ENCODE data around the gene SMARCC2.
"Not testable (repeated sequence)": the region's sequence is repeated elsewhere in the genome, so short reads cannot be mapped to it uniquely, and the experiment has no call there.

The SMARCC2 gene

DNA sequence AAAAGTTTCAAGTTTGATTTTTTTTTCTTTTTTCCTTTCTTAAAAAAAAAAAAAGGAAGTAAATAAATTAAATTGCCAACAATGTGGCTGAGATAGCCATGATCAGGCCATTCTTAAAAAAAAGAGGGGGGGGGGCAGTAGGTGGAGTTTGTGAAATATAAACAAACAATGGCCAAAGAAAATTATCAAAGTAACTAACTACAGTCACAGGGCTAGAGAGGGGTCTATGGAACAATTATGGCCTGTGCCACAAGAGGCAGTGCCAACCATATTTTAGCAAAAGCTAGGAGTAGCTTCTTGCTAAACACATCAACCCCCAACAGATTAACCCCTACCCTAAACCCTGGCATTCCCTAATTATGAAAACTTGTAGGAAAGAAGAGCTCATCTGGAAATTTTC, 16.2 kb upstream of the SMARCC2 start:
- no peaks in the 10 kb centered on the region for H3K9me3 ChIP-seq (ENCODE audit: control insufficient read depth, low read depth, low read length)
- H3K4me1 ChIP-seq (ENCODE audit: control insufficient read depth, low read depth, low read length): no peaks in the 10 kb centered on the region
- no peak overlapping the region for H3K4me3 ChIP-seq (ENCODE audit: low read length)
- H3K27ac ChIP-seq (ENCODE audit: low read length): no peak overlapping the region
- H3K9ac ChIP-seq (ENCODE audit: low read length): no peak overlapping the region
- H3K27me3 ChIP-seq (ENCODE audit: control insufficient read depth, insufficient read depth, low read length): no peaks in the 10 kb centered on the region
- peaks cover 45% of the 10 kb centered on the region for H3K36me3 ChIP-seq (ENCODE audit: control insufficient read depth, low read depth, low read length)

DNA sequence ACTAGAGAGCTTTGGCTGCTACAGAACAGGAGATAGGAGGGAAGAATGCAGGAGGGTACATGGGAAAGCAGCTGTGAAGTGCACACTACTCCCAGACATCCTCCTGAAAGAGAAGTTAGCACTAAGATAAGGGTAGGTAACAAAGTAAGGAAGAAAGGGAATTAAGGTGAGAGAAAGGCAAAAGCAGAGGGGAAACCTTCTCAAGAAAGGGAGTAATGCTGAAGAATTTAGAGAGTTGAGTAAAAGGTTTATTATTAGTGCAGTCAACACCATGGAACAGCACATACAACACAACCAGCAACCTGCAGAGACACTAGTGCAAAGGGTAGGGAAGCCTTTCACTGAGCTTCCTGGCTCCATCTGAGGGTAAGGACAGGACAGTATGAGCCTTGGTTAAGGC, 15.0 kb upstream of the SMARCC2 start:
- Histone ChIP-seq H3K27me3 (ENCODE audit: control insufficient read depth, insufficient read depth, low read length) (no peaks in the 10 kb centered on the region), H3K4me3 (ENCODE audit: low read length) (no peak overlapping the region), H3K4me1 (ENCODE audit: control insufficient read depth, low read depth, low read length) (no peaks in the 10 kb centered on the region), H3K36me3 (ENCODE audit: control insufficient read depth, low read depth, low read length) (peaks cover 36% of the 10 kb centered on the region), H3K9ac (ENCODE audit: low read length) (no peak overlapping the region), H3K9me3 (ENCODE audit: control insufficient read depth, low read depth, low read length) (no peaks in the 10 kb centered on the region), H3K27ac (ENCODE audit: low read length) (no peak overlapping the region)

DNA sequence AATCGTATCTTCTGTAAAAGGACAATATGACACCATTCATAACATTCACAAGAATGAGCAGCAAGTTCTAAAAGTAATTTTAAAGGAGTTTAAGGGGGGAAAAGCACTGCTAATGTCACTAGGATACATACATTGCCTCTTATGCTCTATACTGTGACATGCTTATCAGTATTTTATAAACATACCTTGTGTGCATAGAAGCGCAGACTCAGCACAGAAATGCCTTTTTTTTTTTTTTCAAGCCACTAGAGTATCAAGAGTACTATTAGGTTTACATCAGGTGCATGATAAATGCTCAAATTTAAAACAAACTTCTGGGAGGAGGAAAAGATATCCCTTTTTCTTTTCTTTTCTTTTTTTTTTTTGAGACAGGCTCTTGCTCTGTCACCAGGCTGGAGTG, 13.6 kb upstream of the SMARCC2 start:
- no peak overlapping the region for H3K9ac ChIP-seq (ENCODE audit: low read length)
- no peaks in the 10 kb centered on the region for H3K9me3 ChIP-seq (ENCODE audit: control insufficient read depth, low read depth, low read length)
- H3K27ac ChIP-seq (ENCODE audit: low read length): no peak overlapping the region
- H3K4me1 ChIP-seq (ENCODE audit: control insufficient read depth, low read depth, low read length): no peaks in the 10 kb centered on the region
- H3K27me3 ChIP-seq (ENCODE audit: control insufficient read depth, insufficient read depth, low read length): no peaks in the 10 kb centered on the region
- peaks cover 32% of the 10 kb centered on the region for H3K36me3 ChIP-seq (ENCODE audit: control insufficient read depth, low read depth, low read length)
- no peak overlapping the region for H3K4me3 ChIP-seq (ENCODE audit: low read length)

DNA sequence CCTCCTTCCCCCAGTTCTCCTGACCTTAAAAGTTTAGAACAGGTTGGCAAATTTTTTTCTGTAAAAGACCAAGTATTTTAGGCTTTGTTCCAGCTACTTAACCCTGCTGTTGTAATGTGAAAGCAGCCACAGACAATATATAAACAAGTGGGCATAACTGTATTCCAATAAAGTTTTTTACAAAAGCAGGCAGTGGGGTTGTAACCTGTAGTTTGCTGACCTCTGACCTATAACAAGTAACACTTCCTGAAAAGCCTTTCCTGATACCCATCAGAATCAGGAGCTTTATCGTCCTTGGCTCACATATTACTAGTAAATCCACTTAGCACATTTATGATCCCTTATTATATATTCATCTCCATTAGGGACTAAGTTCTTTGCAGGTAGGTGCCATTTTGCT, 13.1 kb upstream of the SMARCC2 start:
- no peak overlapping the region for H3K4me3 ChIP-seq (ENCODE audit: low read length)
- H3K9me3 ChIP-seq (ENCODE audit: control insufficient read depth, low read depth, low read length): no peaks in the 10 kb centered on the region
- H3K27ac ChIP-seq (ENCODE audit: low read length): no peak overlapping the region

DNA sequence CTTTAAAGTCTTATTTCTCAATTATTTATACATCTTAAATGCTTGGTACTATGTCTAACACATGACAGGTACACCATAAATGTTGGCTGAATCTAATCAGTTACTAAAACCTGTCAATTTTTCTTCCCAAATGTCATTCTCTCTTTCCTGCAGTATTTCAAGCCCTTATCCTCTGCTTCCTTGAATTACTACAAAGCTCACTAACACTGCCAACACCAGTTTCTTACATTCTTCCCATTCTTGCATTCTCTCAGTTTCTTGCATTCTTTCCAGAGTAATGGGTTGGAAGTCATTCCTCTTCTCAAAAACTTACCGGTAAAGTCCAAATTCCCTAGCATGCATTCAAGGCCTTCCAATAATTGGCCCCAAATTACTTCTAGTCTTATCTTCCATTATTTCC, 9.6 kb upstream of the SMARCC2 start:
- Histone ChIP-seq H3K9me3 (ENCODE audit: control insufficient read depth, low read depth, low read length) (no peaks in the 10 kb centered on the region), H3K27ac (ENCODE audit: low read length) (no peak overlapping the region), H3K9ac (ENCODE audit: low read length) (no peak overlapping the region), H3K27me3 (ENCODE audit: control insufficient read depth, insufficient read depth, low read length) (no peaks in the 10 kb centered on the region), H3K4me1 (ENCODE audit: control insufficient read depth, low read depth, low read length) (no peaks in the 10 kb centered on the region), H3K36me3 (ENCODE audit: control insufficient read depth, low read depth, low read length) (no peaks in the 10 kb centered on the region), H3K4me3 (ENCODE audit: low read length) (no peak overlapping the region)

More for the DNA sequence above, 13.1 kb upstream of the SMARCC2 start:
- Histone ChIP-seq H3K4me1 (ENCODE audit: control insufficient read depth, low read depth, low read length) (no peaks in the 10 kb centered on the region), H3K9ac (ENCODE audit: low read length) (no peak overlapping the region), H3K27me3 (ENCODE audit: control insufficient read depth, insufficient read depth, low read length) (no peaks in the 10 kb centered on the region), H3K36me3 (ENCODE audit: control insufficient read depth, low read depth, low read length) (peaks cover 27% of the 10 kb centered on the region)

DNA sequence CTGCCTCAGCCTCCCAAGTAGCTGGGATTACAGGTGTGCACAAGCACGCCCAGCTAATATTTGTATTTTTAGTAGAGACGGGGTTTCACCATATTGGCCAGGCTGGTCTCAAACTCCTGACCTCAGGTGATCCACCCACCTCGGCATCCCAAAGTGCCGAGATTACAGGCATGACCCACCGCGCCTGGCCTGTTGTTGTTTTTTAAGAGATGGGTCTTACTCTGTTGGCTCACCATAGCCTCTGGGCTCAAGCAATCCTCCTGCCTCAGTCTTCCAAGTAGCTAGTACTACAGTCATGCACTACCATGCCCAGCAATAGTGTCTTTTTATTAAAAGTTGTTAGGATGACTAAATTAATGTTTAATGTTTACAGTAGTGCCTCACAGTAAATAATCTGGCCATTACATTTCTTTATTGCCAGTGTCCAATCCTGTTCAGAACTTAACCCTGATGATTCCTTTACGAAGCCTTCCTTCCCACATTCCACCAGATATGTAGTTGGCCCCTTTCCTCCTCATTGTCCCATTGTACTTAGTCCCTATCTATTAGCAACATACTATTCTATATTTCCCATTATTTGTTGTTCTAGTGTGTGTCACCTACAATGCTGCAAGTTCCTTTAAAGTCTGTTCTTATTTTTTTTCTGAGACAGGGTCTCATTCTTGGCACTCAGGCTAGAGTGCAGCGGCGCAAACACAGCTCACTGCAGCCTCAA, 8.8 kb upstream of the SMARCC2 start:
- no peaks in the 10 kb centered on the region for H3K4me1 ChIP-seq (ENCODE audit: control insufficient read depth, low read depth, low read length)
- H3K9me3 ChIP-seq (ENCODE audit: control insufficient read depth, low read depth, low read length): no peaks in the 10 kb centered on the region
- no peak overlapping the region for H3K9ac ChIP-seq (ENCODE audit: low read length)
- H3K27me3 ChIP-seq (ENCODE audit: control insufficient read depth, insufficient read depth, low read length): no peaks in the 10 kb centered on the region
- no peak overlapping the region for H3K4me3 ChIP-seq (ENCODE audit: low read length)
- no peaks in the 10 kb centered on the region for H3K36me3 ChIP-seq (ENCODE audit: control insufficient read depth, low read depth, low read length)
- no peak overlapping the region for H3K27ac ChIP-seq (ENCODE audit: low read length)

- not testable (repeated sequence) for H3K4me3 ChIP-seq (ENCODE audit: low read length); H3K27me3 ChIP-seq (ENCODE audit: control insufficient read depth, insufficient read depth, low read length); H3K9me3 ChIP-seq (ENCODE audit: control insufficient read depth, low read depth, low read length); H3K4me1 ChIP-seq (ENCODE audit: control insufficient read depth, low read depth, low read length); H3K27ac ChIP-seq (ENCODE audit: low read length); H3K36me3 ChIP-seq (ENCODE audit: control insufficient read depth, low read depth, low read length); H3K9ac ChIP-seq (ENCODE audit: low read length)
Observed at GRCh38 chr12:56196818-56197550, 7.7 kb upstream of the SMARCC2 start.

- Histone ChIP-seq H3K4me1 (ENCODE audit: control insufficient read depth, low read depth, low read length) (peaks cover 4% of the 10 kb centered on the region), H3K4me3 (ENCODE audit: low read length) (no peak overlapping the region)
Observed at GRCh38 chr12:56193025-56193578, 3.8 kb upstream of the SMARCC2 start.

DNA sequence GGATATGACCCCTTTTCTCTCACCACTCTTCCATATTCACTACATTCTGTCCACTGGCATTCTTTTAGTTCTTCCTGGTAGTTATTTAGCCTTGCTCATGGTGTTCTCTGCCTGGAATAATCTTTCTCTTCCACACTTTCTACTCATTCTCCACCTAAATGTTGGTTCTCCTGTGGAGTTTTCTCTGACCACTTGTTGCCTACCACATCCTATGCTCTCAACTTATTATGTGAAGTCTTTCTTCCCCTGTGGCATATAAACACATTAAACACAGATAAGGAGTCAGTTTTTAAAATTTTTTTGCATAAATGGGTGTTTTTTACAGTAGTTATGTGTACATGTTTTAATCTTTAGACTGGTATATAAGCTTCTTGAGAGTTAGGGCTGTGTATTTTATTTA, 3.3 kb upstream of the SMARCC2 start:
- no peaks in the 10 kb centered on the region for H3K9me3 ChIP-seq (ENCODE audit: control insufficient read depth, low read depth, low read length)
- no peaks in the 10 kb centered on the region for H3K27me3 ChIP-seq (ENCODE audit: control insufficient read depth, insufficient read depth, low read length)
- H3K9ac ChIP-seq (ENCODE audit: low read length): no peak overlapping the region
- H3K4me3 ChIP-seq (ENCODE audit: low read length): no peak overlapping the region
- H3K4me1 ChIP-seq (ENCODE audit: control insufficient read depth, low read depth, low read length): peaks cover 8% of the 10 kb centered on the region
- H3K36me3 ChIP-seq (ENCODE audit: control insufficient read depth, low read depth, low read length): no peaks in the 10 kb centered on the region
- no peak overlapping the region for H3K27ac ChIP-seq (ENCODE audit: low read length)

More at GRCh38 chr12:56193025-56193578, 3.8 kb upstream of the SMARCC2 start:
- H3K9me3 ChIP-seq (ENCODE audit: control insufficient read depth, low read depth, low read length): no peaks in the 10 kb centered on the region
- no peaks in the 10 kb centered on the region for H3K36me3 ChIP-seq (ENCODE audit: control insufficient read depth, low read depth, low read length)
- H3K9ac ChIP-seq (ENCODE audit: low read length): no peak overlapping the region
- H3K27me3 ChIP-seq (ENCODE audit: control insufficient read depth, insufficient read depth, low read length): no peaks in the 10 kb centered on the region
- H3K27ac ChIP-seq (ENCODE audit: low read length): no peak overlapping the region

- Histone ChIP-seq H3K27me3 (ENCODE audit: control insufficient read depth, insufficient read depth, low read length) (no peaks in the 10 kb centered on the region), H3K9ac (ENCODE audit: low read length) (peak overlapping the region; percentile 94), H3K9me3 (ENCODE audit: control insufficient read depth, low read depth, low read length) (no peaks in the 10 kb centered on the region), H3K4me1 (ENCODE audit: control insufficient read depth, low read depth, low read length) (peaks cover 9% of the 10 kb centered on the region), H3K4me3 (ENCODE audit: low read length) (peak overlapping the region; percentile 100), H3K36me3 (ENCODE audit: control insufficient read depth, low read depth, low read length) (peaks cover 10% of the 10 kb centered on the region), H3K27ac (ENCODE audit: low read length) (no peak overlapping the region)
Observed at GRCh38 chr12:56190695-56191155, 1.4 kb upstream of the SMARCC2 start.

DNA sequence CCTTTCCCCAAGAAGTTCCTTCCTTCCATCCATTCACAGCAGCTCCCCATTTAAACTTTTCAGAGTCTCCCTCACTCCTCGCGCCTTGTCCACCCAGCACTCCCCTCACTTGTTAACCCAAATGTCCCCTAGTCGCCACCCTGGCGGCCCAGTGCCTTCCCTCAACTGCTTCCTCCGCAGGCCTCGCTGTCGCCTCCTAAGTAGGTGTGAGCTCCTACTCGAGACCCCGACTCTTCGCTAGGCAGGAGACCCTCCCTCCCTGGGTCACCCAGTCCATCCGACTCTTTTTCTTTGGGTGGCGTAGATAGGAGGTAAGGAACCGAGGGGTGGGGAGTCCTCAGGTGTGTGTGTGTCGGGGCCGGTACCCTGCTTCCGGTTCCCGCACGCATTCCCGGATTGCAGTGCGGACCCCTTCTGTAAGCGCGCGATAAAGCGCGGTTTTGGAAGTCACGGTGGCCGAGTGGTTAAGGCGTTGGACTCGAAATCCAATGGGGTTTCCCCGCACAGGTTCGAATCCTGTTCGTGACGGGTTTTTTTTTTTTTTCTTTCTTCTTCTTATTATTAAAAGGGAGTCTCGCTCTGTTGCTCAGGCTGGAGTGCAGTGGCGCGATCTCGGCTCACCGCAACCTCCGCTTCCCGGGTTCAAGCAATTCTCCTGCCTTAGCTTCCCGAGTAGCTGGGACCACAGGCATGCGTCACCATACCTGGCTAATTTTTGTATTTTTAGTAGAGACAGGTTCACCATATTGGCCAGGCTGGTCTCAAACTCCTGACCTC, 823 bp upstream of the SMARCC2 start:
- no peaks in the 10 kb centered on the region for H3K27me3 ChIP-seq (ENCODE audit: control insufficient read depth, insufficient read depth, low read length)
- peak overlapping the region; percentile 100 for H3K4me3 ChIP-seq (ENCODE audit: low read length)
- H3K27ac ChIP-seq (ENCODE audit: low read length): peak overlapping the region; percentile 92
- H3K4me1 ChIP-seq (ENCODE audit: control insufficient read depth, low read depth, low read length): peaks cover 9% of the 10 kb centered on the region
- H3K9me3 ChIP-seq (ENCODE audit: control insufficient read depth, low read depth, low read length): no peaks in the 10 kb centered on the region
- H3K9ac ChIP-seq (ENCODE audit: low read length): peak overlapping the region; percentile 94
- peaks cover 14% of the 10 kb centered on the region for H3K36me3 ChIP-seq (ENCODE audit: control insufficient read depth, low read depth, low read length)

All from iPS-18a (cell line).